C4-2B (cell line): ENCODE results near the gene ASAP2.

Source experiments
- CTCF ChIP-seq: fragments of 450-650 bp; conservative IDR thresholded peaks from 2 replicates; pipeline ENCODE4 v1.5.1; 2017; ENCODE audit warnings: mild to moderate bottlenecking
- ZFX ChIP-seq: fragments of 450-650 bp; IDR thresholded peaks from 2 replicates; pipeline ENCODE4 v1.6.1; 2017

- TF ChIP-seq CTCF: no peak
- TF ChIP-seq ZFX: no peak
These were observed 181.6 kb downstream of the ASAP2 start for GRCh38 chr2:9388199-9388681.
